Prostate gland (tissue), 2 donors: ENCODE measurements around the gene TXNRD2. TPM values are rescaled to one million over a fixed set of nuclear protein-coding genes. Genes with fewer than 3 reads are reported as not detected.

ENCODE experiments used
- DNase-seq: peaks from one replicate; pipeline ENCODE4 v3.0.0-alpha.2; 2019; ENCODE audit warnings: low spot score
- H3K27ac ChIP-seq, 2 donors: fragments of 200-600 bp; sonication (generic); 2 replicates each; pipeline ENCODE4 v1.5.1; 2017 to 2019
- H3K27me3 ChIP-seq: fragments of 200-600 bp; sonication (generic); replicated peaks from 2 replicates; pipeline ENCODE4 v1.5.1; 2019; ENCODE audit not compliant: insufficient read depth
- H3K36me3 ChIP-seq, 2 donors: fragments of 200-600 bp; sonication (generic); 1 replicate in 1 of 2; 2 replicates in 1 of 2; pipeline versions ENCODE4 v1.5.1 to v1.8.1; 2017 to 2019
- H3K4me1 ChIP-seq: fragments of 200-600 bp; sonication (generic); replicated peaks from 2 replicates; pipeline ENCODE4 v1.5.1; 2019
- H3K4me3 ChIP-seq, 2 donors: fragments of 200-600 bp; sonication (generic); 2 replicates each; pipeline ENCODE4 v1.5.1; 2017 to 2019
- H3K9me3 ChIP-seq: fragments of 200-600 bp; sonication (generic); 2 replicates; pipeline ENCODE4 v1.5.1; 2017
- POLR2A ChIP-seq: fragments of 450-650 bp; IDR thresholded peaks from one replicate; pipeline ENCODE4 v1.6.1; 2016; ENCODE audit warnings: antibody characterized with exemption, mild to moderate bottlenecking
- POLR2AphosphoS5 ChIP-seq: sonication (generic); formaldehyde crosslinking; IDR thresholded peaks from one replicate; pipeline ENCODE4 v1.6.1; 2017; ENCODE audit warnings: antibody characterized with exemption
- WGBS: methylation state at CpG from one replicate; pipeline ENCODE4 v1.1.5; 2018; 5-methylcytosine and 5-hydroxymethylcytosine counted together
- intact Hi-C: fragments of 100-400 bp; cut with DNase I; formaldehyde crosslinking; loops from one replicate; pipeline ENCODE4 v1.14.2; 2022
- total RNA-seq, 2 donors: library from RNA; depleted of rRNA; stranded (reverse); fragments of >200 nt; gene quantifications; one replicate each; pipeline ENCODE4 v1.1.0, GENCODE V29; 2016
- TF ChIP-seq, protein P1 (sequence below), 4 experiments: fragments of 200-600 bp in 2 of 4; fragments of 450-650 bp in 2 of 4; sonication (generic) in 2 of 4; IDR thresholded peaks; 1 replicate in 3 of 4; 2 replicates in 1 of 4; pipeline ENCODE4 v1.5.1; 2016 to 2019; ENCODE audit warnings: antibody characterized with exemption in 4 of 4, mild to moderate bottlenecking in 2 of 4, moderate library complexity in 2 of 4

TXNRD2 gene
- total RNA-seq, 2 donors from 2014 or later: 62.1 to 84.5 TPM

DNA sequence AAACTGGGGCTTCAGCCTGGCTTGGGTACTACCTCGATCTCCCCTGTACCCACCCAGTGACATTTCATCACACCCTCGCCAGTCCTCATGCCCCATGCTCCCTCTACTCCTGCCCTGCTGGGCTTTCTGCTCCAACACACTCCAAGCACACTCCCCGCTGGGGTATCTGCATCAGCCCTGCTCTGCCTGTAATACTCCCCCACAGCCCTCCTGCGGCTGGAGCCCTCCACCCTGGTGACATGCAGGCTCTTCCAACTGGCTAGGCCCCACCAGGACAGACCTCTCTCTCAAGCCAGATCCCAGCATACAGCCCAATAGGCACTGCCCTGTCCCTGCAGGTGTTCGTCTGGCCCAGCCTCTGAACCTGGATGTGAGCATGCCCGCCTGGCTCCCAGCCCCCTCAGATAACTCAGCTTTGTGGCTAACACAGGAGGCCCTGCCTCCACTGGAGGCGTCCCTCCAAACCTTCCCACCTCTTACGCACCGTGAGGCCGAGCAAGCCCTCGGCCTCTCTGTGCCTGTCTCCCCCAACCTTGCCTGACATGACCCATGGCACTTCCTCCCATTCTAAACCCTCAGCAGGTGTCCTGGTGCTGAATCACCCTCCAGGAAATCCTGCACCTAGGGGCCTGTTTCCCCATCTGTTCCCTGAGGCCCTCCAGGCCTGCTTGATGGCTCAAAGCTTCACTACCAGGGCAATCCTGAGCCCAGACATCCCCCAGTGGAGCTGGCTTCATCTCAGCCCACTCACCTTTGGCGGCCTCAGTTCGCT is 33.5 kb upstream of the TXNRD2 start:
- TF ChIP-seq, protein P1, sequence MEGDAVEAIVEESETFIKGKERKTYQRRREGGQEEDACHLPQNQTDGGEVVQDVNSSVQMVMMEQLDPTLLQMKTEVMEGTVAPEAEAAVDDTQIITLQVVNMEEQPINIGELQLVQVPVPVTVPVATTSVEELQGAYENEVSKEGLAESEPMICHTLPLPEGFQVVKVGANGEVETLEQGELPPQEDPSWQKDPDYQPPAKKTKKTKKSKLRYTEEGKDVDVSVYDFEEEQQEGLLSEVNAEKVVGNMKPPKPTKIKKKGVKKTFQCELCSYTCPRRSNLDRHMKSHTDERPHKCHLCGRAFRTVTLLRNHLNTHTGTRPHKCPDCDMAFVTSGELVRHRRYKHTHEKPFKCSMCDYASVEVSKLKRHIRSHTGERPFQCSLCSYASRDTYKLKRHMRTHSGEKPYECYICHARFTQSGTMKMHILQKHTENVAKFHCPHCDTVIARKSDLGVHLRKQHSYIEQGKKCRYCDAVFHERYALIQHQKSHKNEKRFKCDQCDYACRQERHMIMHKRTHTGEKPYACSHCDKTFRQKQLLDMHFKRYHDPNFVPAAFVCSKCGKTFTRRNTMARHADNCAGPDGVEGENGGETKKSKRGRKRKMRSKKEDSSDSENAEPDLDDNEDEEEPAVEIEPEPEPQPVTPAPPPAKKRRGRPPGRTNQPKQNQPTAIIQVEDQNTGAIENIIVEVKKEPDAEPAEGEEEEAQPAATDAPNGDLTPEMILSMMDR (IDR thresholded peaks at IDR 0.05): no peak
- TF ChIP-seq POLR2AphosphoS5: no peak
- TF ChIP-seq POLR2A: no peak
- intact Hi-C loops: no loop called here
- no peak for DNase-seq
- H3K4me3 ChIP-seq: no peak overlapping the region
- no peaks in the 10 kb centered on the region for H3K27me3 ChIP-seq
- H3K9me3 ChIP-seq: no peaks in the 10 kb centered on the region
- 83% methylated on average over 12 of the region's 13 CpGs for WGBS
- H3K4me1 ChIP-seq: no peaks in the 10 kb centered on the region
- no peak overlapping the region for H3K27ac ChIP-seq
- H3K36me3 ChIP-seq: peaks cover 0 to 5% of the 10 kb centered on the region in 2 donors

DNA sequence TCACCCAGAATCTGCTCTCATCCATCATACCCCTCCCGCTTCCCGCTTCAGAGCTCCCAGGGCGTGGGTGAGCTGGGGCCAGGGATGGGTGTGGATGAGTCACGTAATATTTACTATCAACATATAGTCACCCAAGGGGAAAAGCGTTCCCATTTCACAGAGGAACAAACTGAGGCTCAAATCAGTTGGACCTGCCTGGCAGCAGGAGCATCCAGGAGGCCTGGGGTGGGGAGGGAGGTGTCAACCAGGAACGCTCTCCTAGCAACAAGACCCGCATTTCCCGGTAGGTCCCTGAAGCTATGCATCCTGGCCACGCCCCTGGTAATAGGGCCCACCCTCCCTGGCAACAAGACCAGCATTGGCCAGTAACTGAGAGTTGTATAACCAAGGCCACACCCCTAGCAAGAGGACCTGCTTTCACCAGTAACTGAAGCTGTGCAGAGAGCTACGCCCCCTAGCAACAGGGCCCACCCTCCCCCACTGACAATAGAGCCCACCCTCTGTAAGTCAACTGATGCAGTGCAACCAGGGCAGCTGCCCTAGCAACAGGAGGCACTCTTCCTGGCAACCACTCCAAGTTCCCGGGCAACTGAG is 32.7 kb upstream of the TXNRD2 start:
- H3K4me1 ChIP-seq: no peaks in the 10 kb centered on the region
- no peaks in the 10 kb centered on the region for H3K27me3 ChIP-seq
- H3K27ac ChIP-seq: no peak overlapping the region
- no peaks in the 10 kb centered on the region for H3K9me3 ChIP-seq
- intact Hi-C loops: no loop called here
- peaks cover 0 to under 1% of the 10 kb centered on the region in 2 donors for H3K36me3 ChIP-seq
- WGBS: 71% methylated on average over 11 of the region's 11 CpGs
- DNase-seq: no peak
- no peak for TF ChIP-seq POLR2A
- TF ChIP-seq, protein P1 (IDR thresholded peaks at IDR 0.05): no peak
- no peak for TF ChIP-seq POLR2AphosphoS5
- no peak overlapping the region for H3K4me3 ChIP-seq

DNA sequence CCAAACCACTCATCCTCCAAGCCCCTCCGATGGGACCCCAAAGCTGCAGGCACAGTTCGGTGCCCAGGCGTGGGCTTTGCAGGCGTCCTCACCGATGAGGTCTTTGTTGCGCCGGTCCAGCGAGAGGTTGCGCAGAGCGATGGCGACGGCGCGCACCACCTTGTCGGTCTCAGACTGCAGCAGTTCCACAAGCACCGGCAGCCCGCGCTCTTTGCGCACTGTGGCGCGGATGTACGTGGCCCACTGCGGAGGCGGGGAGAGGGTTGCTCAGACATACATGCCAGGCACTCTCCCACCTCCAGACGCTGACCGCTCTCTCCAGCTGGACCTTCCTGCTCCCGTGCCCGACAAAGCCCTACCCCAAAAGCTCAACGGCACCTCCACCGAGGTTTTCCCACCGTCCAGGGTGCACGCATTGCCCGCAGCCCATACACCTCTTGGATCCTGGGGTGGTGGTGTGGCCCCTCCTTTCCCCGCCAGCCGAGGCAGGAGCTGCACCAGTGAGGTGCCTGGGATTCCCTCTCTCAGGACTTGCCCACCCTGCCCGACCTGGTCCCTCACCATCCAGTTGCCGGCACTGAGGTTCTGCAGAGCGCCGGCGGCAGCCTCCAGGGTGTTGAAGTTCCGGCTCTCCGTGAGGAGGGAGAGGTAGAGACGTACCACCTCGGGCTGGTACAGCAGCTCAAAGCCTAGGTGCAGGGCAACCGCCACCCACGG is 32.1 kb upstream of the TXNRD2 start:
- Histone ChIP-seq H3K36me3 (no peaks in the 10 kb centered on the region), H3K4me3 (no peak overlapping the region), H3K4me1 (no peaks in the 10 kb centered on the region), H3K27ac (no peak overlapping the region), H3K27me3 (no peaks in the 10 kb centered on the region), H3K9me3 (no peaks in the 10 kb centered on the region)
- no peak for DNase-seq
- intact Hi-C loops: no loop called here
- WGBS: 92% methylated on average over 38 of the region's 46 CpGs
- TF ChIP-seq POLR2AphosphoS5: no peak
- no peak for TF ChIP-seq POLR2A
- TF ChIP-seq, protein P1 (IDR thresholded peaks at IDR 0.05): no peak

DNA sequence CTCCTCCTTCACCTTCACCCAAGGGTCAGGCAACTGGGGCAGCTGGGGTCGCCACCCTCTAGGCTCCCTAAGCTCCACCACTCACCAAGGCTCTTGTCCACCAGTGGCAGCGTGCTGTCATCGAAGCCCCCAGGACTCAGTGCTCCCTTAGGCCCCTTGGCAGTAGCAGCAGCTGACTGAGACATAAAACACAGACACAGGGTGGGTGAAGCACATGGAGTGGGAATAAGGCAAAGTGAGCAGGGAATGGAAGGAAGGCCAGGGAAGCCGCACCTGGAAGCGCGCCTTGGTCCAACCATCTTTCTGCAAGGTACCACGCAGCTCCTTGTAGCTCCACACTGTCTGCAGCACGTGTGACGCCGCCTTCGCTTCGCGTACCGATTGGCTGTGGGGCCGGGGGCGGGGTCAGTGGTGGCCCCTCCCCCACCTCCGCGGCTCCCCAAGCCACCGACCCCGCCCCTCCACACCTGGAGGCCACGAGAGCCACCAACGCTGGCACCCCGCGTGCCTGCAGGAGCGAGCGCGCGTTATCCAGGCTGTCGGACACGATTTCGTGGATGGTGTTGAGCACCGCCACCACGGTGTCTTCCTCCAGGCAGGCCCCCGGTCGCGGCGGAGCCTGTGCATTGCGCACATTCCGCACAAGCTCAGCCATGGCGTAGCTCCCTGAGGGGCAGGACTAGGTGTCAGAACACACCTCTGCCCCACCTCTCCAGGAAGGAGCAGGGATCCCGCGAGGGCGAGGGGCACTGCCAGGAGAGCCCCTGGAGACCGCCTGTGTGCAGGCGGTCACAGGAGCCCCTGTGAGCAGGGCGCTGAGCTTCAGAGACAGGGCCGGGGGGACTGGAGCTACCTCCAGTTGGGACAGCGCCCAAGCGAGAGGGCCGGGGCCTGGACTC is 31.3 kb upstream of the TXNRD2 start:
- Histone ChIP-seq H3K9me3 (no peaks in the 10 kb centered on the region), H3K27me3 (no peaks in the 10 kb centered on the region), H3K27ac (no peak overlapping the region), H3K4me3 (no peak overlapping the region), H3K36me3 (no peaks in the 10 kb centered on the region), H3K4me1 (no peaks in the 10 kb centered on the region)
- intact Hi-C loops: no loop called here
- TF ChIP-seq POLR2A: no peak
- TF ChIP-seq, protein P1 (IDR thresholded peaks at IDR 0.05): no peak
- no peak for TF ChIP-seq POLR2AphosphoS5
- DNase-seq: no peak
- 93% methylated on average over 50 of the region's 50 CpGs for WGBS
